ENCODE results near the gene EMILIN1. TPM values are rescaled to one million over a fixed set of nuclear protein-coding genes. Genes with fewer than 3 reads are reported as not detected.

Gene EMILIN1
- total RNA-seq, 1 donor from 2014 or later, result 7.4 TPM

GRCh38 chr2:27060323-27060722 is 18.1 kb upstream of the EMILIN1 start:
- Histone ChIP-seq H3K27me3 (ENCODE audit: control insufficient read depth, insufficient read depth, low read length) (no peaks in the 10 kb centered on the region), H3K4me3 (ENCODE audit: low read depth, low read length) (no peak overlapping the region), H3K36me3 (ENCODE audit: control insufficient read depth, insufficient read depth, low read length) (no peaks in the 10 kb centered on the region)
- no peak for TF ChIP-seq CTCF (IDR thresholded peaks at IDR 0.05; ENCODE audit: insufficient read depth, low read length, poor library complexity, severe bottlenecking)
- no peak for DNase-seq (ENCODE audit: low read depth)

DNA sequence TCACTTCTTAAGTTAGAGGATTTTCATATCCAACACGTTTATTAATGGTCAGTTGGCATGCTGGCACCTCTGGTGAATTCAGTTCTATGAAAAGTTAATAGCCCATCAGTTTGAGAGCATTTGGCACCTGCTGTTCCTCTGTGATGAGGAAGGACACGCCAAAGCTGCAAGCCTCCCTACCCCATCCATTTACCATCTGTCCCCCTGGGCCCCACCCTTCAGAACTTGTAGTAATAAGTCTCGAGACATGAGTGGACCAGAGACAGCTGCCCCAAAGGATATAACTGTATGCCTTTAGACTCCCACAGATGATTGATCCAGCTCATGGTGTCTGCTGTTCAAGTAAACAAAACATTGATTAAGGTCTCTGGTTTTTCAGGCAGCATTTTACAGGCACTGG is 13.3 kb upstream of the EMILIN1 start:
- TF ChIP-seq CTCF (IDR thresholded peaks at IDR 0.05; ENCODE audit: insufficient read depth, low read length, poor library complexity, severe bottlenecking), result no peak
- no peak for DNase-seq (ENCODE audit: low read depth)
- Histone ChIP-seq H3K27me3 (ENCODE audit: control insufficient read depth, insufficient read depth, low read length) (no peaks in the 10 kb centered on the region), H3K4me3 (ENCODE audit: low read depth, low read length) (no peak overlapping the region), H3K36me3 (ENCODE audit: control insufficient read depth, insufficient read depth, low read length) (no peaks in the 10 kb centered on the region)

DNA sequence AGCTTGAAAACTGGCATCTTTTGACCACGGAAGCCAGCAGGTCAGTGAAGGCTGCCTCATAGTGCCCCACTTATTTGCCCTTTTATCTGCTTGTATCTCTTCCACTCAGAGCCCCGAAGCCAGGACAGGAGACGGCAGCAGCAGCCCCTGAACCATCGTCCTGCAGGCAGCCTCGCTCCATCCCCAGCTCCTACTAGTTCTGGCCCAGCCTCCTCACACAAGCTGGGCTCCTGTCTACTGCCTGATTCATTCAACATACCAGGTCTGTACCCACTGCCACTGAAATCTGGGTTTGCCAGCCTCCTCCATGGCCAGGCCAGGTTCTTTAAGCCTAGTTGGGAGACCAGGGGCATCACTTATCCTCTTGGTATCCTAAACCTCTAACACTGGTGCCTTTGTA is 11.0 kb upstream of the EMILIN1 start:
- no peaks in the 10 kb centered on the region for H3K27me3 ChIP-seq (ENCODE audit: control insufficient read depth, insufficient read depth, low read length)
- DNase-seq (ENCODE audit: low read depth), result no peak
- H3K36me3 ChIP-seq (ENCODE audit: control insufficient read depth, insufficient read depth, low read length), result no peaks in the 10 kb centered on the region
- H3K4me3 ChIP-seq (ENCODE audit: low read depth, low read length), result no peak overlapping the region
- no peak for TF ChIP-seq CTCF (IDR thresholded peaks at IDR 0.05; ENCODE audit: insufficient read depth, low read length, poor library complexity, severe bottlenecking)

DNA sequence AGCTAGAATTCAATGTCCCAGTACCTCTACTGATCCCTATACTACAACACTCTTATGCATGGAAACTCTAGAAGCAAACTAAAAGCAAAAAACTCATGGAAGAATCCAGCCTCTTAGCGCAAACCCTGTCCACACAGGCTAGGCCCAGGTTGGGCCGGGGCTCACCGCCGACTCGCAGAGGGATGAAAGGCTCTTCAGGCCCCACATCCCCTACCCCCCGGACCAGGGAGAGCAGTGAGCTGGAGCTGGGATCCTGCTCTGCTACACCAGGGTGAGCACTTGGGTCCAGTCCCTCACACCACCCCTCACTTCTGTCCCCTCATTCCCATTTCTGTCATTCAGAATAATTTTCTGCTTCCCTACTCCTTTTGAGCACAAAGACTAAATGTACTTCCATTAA is 9.0 kb upstream of the EMILIN1 start:
- H3K27me3 ChIP-seq (ENCODE audit: control insufficient read depth, insufficient read depth, low read length), result no peaks in the 10 kb centered on the region
- no peak overlapping the region for H3K4me3 ChIP-seq (ENCODE audit: low read depth, low read length)
- no peak for TF ChIP-seq CTCF (IDR thresholded peaks at IDR 0.05; ENCODE audit: insufficient read depth, low read length, poor library complexity, severe bottlenecking)
- DNase-seq (ENCODE audit: low read depth), result no peak
- no peaks in the 10 kb centered on the region for H3K36me3 ChIP-seq (ENCODE audit: control insufficient read depth, insufficient read depth, low read length)

- Histone ChIP-seq H3K36me3 (ENCODE audit: control insufficient read depth, insufficient read depth, low read length) (no peaks in the 10 kb centered on the region), H3K27me3 (ENCODE audit: control insufficient read depth, insufficient read depth, low read length) (no peaks in the 10 kb centered on the region)
- no peak for DNase-seq (ENCODE audit: low read depth)
Measured at GRCh38 chr2:27069961-27070618, 8.3 kb upstream of the EMILIN1 start.

More at GRCh38 chr2:27069961-27070618, 8.3 kb upstream of the EMILIN1 start:
- H3K4me3 ChIP-seq (ENCODE audit: low read depth, low read length), result peak overlapping the region; percentile 95
- TF ChIP-seq CTCF (IDR thresholded peaks at IDR 0.05; ENCODE audit: insufficient read depth, low read length, poor library complexity, severe bottlenecking), result no peak
